ENCODE measurements around the gene OXER1. TPM values are rescaled to one million over a fixed set of nuclear protein-coding genes. Genes with fewer than 3 reads are reported as not detected.

Gene OXER1
- total and polyA plus RNA-seq, 2 of the 13 experiments (the other 11 are each of a cell fraction or from before 2014, with no cell fraction given): 8.0 to 9.0 TPM

DNA sequence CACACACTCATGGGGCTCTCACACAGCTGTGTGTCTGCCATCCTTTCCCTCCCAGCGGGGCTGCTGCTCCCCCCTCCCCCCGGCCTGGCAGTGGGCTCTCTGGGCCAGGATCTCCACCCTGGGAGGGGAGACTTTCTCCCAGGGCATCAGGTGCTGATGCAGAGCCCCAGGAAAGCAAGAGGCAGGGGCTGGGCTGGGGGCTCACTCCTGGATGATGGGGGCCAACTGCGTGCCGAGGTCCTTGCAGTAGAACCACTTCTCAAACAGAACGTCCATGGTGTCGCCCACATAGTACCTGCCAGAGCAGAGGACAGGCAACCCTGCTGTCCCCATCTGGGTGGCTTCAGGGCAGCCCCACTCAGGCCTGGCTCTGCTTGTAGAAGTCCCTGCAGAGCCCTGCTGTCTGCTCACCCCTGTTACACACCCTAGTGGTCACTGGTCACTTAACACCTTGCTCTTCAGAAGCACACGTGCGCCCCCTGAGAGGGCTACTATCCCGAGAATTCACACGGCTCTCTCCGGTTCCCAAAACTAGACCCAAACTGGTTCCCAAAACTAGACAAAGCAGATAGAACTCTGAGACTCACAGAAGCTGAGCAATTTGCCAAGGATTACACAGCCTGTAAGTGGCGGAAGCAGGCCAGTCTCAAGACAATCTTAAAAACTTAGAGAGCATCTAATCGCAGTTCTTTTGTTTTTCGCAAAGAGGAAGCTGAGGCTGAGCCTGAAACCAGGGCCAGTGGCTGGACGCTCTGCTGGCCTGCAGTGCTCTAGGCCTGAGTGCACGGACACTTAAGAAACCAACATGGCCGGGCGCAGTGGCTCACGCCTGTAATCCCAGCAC is 6.6 kb upstream of the OXER1 start (continued):
- TF ChIP-seq, protein P1, sequence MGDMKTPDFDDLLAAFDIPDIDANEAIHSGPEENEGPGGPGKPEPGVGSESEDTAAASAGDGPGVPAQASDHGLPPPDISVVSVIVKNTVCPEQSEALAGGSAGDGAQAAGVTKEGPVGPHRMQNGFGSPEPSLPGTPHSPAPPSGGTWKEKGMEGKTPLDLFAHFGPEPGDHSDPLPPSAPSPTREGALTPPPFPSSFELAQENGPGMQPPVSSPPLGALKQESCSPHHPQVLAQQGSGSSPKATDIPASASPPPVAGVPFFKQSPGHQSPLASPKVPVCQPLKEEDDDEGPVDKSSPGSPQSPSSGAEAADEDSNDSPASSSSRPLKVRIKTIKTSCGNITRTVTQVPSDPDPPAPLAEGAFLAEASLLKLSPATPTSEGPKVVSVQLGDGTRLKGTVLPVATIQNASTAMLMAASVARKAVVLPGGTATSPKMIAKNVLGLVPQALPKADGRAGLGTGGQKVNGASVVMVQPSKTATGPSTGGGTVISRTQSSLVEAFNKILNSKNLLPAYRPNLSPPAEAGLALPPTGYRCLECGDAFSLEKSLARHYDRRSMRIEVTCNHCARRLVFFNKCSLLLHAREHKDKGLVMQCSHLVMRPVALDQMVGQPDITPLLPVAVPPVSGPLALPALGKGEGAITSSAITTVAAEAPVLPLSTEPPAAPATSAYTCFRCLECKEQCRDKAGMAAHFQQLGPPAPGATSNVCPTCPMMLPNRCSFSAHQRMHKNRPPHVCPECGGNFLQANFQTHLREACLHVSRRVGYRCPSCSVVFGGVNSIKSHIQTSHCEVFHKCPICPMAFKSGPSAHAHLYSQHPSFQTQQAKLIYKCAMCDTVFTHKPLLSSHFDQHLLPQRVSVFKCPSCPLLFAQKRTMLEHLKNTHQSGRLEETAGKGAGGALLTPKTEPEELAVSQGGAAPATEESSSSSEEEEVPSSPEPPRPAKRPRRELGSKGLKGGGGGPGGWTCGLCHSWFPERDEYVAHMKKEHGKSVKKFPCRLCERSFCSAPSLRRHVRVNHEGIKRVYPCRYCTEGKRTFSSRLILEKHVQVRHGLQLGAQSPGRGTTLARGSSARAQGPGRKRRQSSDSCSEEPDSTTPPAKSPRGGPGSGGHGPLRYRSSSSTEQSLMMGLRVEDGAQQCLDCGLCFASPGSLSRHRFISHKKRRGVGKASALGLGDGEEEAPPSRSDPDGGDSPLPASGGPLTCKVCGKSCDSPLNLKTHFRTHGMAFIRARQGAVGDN (CRISPR knock-in tag; IDR thresholded peaks at IDR 0.05): peak; percentile 35; the same call in 1 of the 2 replicates
- TF ChIP-seq REPIN1 (CRISPR knock-in tag; IDR thresholded peaks at IDR 0.05; ENCODE audit: borderline replicate concordance, low read depth) (0 out of 2 replicates have a peak, but pooled peaks have one; percentile 22), PPARG (CRISPR knock-in tag; conservative IDR thresholded peaks at IDR 0.05) (0 out of 2 replicates have a peak, but pooled peaks have one; percentile 8), ZMYM4 (CRISPR knock-in tag; IDR thresholded peaks at IDR 0.05) (peak; percentile 67), GLI4 (CRISPR knock-in tag; IDR thresholded peaks at IDR 0.05; ENCODE audit: borderline replicate concordance) (no peak), FOXA1 (IDR thresholded peaks at IDR 0.05) (no peak), FOXA1 (CRISPR knock-in tag; IDR thresholded peaks at IDR 0.05) (0 out of 2 replicates have a peak, but pooled peaks have one; percentile 32), XRCC5 (optimal IDR thresholded peaks at IDR 0.05; ENCODE audit: low read length) (peak; percentile 63)
- TF ChIP-seq, protein P2, sequence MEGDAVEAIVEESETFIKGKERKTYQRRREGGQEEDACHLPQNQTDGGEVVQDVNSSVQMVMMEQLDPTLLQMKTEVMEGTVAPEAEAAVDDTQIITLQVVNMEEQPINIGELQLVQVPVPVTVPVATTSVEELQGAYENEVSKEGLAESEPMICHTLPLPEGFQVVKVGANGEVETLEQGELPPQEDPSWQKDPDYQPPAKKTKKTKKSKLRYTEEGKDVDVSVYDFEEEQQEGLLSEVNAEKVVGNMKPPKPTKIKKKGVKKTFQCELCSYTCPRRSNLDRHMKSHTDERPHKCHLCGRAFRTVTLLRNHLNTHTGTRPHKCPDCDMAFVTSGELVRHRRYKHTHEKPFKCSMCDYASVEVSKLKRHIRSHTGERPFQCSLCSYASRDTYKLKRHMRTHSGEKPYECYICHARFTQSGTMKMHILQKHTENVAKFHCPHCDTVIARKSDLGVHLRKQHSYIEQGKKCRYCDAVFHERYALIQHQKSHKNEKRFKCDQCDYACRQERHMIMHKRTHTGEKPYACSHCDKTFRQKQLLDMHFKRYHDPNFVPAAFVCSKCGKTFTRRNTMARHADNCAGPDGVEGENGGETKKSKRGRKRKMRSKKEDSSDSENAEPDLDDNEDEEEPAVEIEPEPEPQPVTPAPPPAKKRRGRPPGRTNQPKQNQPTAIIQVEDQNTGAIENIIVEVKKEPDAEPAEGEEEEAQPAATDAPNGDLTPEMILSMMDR (CRISPR knock-in tag; IDR thresholded peaks at IDR 0.05): peak; percentile 82
- TF ChIP-seq, protein P3, sequence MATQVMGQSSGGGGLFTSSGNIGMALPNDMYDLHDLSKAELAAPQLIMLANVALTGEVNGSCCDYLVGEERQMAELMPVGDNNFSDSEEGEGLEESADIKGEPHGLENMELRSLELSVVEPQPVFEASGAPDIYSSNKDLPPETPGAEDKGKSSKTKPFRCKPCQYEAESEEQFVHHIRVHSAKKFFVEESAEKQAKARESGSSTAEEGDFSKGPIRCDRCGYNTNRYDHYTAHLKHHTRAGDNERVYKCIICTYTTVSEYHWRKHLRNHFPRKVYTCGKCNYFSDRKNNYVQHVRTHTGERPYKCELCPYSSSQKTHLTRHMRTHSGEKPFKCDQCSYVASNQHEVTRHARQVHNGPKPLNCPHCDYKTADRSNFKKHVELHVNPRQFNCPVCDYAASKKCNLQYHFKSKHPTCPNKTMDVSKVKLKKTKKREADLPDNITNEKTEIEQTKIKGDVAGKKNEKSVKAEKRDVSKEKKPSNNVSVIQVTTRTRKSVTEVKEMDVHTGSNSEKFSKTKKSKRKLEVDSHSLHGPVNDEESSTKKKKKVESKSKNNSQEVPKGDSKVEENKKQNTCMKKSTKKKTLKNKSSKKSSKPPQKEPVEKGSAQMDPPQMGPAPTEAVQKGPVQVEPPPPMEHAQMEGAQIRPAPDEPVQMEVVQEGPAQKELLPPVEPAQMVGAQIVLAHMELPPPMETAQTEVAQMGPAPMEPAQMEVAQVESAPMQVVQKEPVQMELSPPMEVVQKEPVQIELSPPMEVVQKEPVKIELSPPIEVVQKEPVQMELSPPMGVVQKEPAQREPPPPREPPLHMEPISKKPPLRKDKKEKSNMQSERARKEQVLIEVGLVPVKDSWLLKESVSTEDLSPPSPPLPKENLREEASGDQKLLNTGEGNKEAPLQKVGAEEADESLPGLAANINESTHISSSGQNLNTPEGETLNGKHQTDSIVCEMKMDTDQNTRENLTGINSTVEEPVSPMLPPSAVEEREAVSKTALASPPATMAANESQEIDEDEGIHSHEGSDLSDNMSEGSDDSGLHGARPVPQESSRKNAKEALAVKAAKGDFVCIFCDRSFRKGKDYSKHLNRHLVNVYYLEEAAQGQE (IDR thresholded peaks at IDR 0.05; ENCODE audit: borderline replicate concordance in 1 of 2, low read depth in 1 of 2, low read length in 2 of 2): no peak
- TF ChIP-seq, protein P4, sequence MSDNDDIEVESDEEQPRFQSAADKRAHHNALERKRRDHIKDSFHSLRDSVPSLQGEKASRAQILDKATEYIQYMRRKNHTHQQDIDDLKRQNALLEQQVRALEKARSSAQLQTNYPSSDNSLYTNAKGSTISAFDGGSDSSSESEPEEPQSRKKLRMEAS (IDR thresholded peaks at IDR 0.05): peak; percentile 54
- TF ChIP-seq, protein P5, sequence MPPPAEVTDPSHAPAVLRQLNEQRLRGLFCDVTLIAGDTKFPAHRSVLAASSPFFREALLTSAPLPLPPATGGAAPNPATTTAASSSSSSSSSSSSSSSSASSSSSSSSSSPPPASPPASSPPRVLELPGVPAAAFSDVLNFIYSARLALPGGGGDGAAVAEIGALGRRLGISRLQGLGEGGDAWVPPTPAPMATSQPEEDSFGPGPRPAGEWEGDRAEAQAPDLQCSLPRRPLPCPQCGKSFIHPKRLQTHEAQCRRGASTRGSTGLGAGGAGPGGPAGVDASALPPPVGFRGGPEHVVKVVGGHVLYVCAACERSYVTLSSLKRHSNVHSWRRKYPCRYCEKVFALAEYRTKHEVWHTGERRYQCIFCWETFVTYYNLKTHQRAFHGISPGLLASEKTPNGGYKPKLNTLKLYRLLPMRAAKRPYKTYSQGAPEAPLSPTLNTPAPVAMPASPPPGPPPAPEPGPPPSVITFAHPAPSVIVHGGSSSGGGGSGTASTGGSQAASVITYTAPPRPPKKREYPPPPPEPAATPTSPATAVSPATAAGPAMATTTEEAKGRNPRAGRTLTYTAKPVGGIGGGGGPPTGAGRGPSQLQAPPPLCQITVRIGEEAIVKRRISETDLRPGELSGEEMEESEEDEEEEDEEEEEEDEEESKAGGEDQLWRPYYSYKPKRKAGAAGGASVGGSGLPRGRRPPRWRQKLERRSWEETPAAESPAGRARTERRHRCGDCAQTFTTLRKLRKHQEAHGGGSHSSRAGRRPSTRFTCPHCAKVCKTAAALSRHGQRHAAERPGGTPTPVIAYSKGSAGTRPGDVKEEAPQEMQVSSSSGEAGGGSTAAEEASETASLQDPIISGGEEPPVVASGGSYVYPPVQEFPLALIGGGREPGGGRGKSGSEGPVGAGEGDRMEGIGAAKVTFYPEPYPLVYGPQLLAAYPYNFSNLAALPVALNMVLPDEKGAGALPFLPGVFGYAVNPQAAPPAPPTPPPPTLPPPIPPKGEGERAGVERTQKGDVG (CRISPR knock-in tag; IDR thresholded peaks at IDR 0.05; ENCODE audit: borderline replicate concordance): 0 out of 2 replicates have a peak, but pooled peaks have one; percentile 40
